ENCODE data around the gene DSG2.

GRCh38 chr18:31583185-31583854 lies 85.3 kb downstream of the DSG2 start:
- TF ChIP-seq, protein P1, sequence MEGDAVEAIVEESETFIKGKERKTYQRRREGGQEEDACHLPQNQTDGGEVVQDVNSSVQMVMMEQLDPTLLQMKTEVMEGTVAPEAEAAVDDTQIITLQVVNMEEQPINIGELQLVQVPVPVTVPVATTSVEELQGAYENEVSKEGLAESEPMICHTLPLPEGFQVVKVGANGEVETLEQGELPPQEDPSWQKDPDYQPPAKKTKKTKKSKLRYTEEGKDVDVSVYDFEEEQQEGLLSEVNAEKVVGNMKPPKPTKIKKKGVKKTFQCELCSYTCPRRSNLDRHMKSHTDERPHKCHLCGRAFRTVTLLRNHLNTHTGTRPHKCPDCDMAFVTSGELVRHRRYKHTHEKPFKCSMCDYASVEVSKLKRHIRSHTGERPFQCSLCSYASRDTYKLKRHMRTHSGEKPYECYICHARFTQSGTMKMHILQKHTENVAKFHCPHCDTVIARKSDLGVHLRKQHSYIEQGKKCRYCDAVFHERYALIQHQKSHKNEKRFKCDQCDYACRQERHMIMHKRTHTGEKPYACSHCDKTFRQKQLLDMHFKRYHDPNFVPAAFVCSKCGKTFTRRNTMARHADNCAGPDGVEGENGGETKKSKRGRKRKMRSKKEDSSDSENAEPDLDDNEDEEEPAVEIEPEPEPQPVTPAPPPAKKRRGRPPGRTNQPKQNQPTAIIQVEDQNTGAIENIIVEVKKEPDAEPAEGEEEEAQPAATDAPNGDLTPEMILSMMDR (IDR thresholded peaks at IDR 0.05) = no peak
- no peak for TF ChIP-seq POLR2A (IDR thresholded peaks at IDR 0.05)

Data from sigmoid colon (tissue), 3 donors.